CD14-positive monocyte (primary cell): ENCODE measurements around the gene DNAJC1. TPM values are rescaled to one million over a fixed set of nuclear protein-coding genes. Genes with fewer than 3 reads are reported as not detected.

Source experiments
- DNase-seq, 3 donors: peaks; one replicate each; pipeline ENCODE4 v3.0.0-alpha.2; 2011 to 2022
- H2AFZ ChIP-seq: 2 replicates; pipeline ENCODE4 v1.6.0; 2012; ENCODE audit warnings: mild to moderate bottlenecking, low read depth, low read length, inconsistent platforms; ENCODE audit not compliant: insufficient read depth, poor library complexity, severe bottlenecking
- H3K27ac ChIP-seq, 2 donors: 1 replicate in 1 of 2; 2 replicates in 1 of 2; pipeline ENCODE4 v1.5.1; 2012 to 2013; ENCODE audit warnings: low read length in 2 of 2, control low read depth in 1 of 2, inconsistent platforms in 1 of 2, low read depth in 1 of 2, mild to moderate bottlenecking in 1 of 2
- H3K27me3 ChIP-seq, 2 donors: one replicate each; pipeline versions ENCODE4 v1.6.0 to v1.6.1; 2011 to 2013; ENCODE audit warnings: low read length in 2 of 2; ENCODE audit not compliant: control insufficient read depth in 2 of 2, insufficient read depth in 2 of 2
- H3K36me3 ChIP-seq, 2 donors: replicated peaks in 1 of 2; 1 replicate in 1 of 2; 2 replicates in 1 of 2; pipeline versions ENCODE4 v1.5.1 to v1.6.1; 2012 to 2013; ENCODE audit warnings: low read length in 2 of 2, control low read depth in 1 of 2, inconsistent platforms in 1 of 2, mild to moderate bottlenecking in 1 of 2; ENCODE audit not compliant: insufficient read depth in 2 of 2, control insufficient read depth in 1 of 2
- H3K4me1 ChIP-seq, 2 donors: 1 replicate in 1 of 2; 2 replicates in 1 of 2; pipeline versions ENCODE4 v1.5.1 to v1.6.1; 2012 to 2013; ENCODE audit warnings: low read length in 2 of 2, control low read depth in 1 of 2, inconsistent platforms in 1 of 2, mild to moderate bottlenecking in 1 of 2, moderate library complexity in 1 of 2; ENCODE audit not compliant: insufficient read depth in 2 of 2, control insufficient read depth in 1 of 2
- H3K4me2 ChIP-seq: replicated peaks from 2 replicates; pipeline ENCODE3; 2012; ENCODE audit warnings: low read length, moderate library complexity, mild to moderate bottlenecking; ENCODE audit not compliant: poor library complexity, severe bottlenecking; ENCODE audit errors: extremely low read depth
- H3K4me3 ChIP-seq, 3 experiments: fragments of 200-600 bp in 1 of 3; sonication (generic) in 1 of 3; replicated peaks in 1 of 3; 1 replicate in 2 of 3; 2 replicates in 1 of 3; pipeline ENCODE4 v1.5.1; 2011 to 2013; ENCODE audit warnings: low read length in 3 of 3, mild to moderate bottlenecking in 3 of 3, control low read depth in 2 of 3, low read depth in 2 of 3, inconsistent platforms in 1 of 3, moderate library complexity in 1 of 3
- H3K79me2 ChIP-seq: 2 replicates; pipeline ENCODE4 v1.6.0; 2012; ENCODE audit warnings: mild to moderate bottlenecking, control low read depth, inconsistent platforms, low read length, moderate library complexity; ENCODE audit not compliant: insufficient read depth
- H3K9ac ChIP-seq: 2 replicates; pipeline ENCODE4 v1.6.0; 2017; ENCODE audit warnings: low read length, mild to moderate bottlenecking; ENCODE audit not compliant: insufficient read depth, poor library complexity, severe bottlenecking
- H3K9me3 ChIP-seq, 2 donors: replicated peaks in 1 of 2; 1 replicate in 1 of 2; 2 replicates in 1 of 2; pipeline versions ENCODE4 v1.5.1 to v1.6.1; 2012 to 2013; ENCODE audit warnings: low read length in 2 of 2, control low read depth in 1 of 2; ENCODE audit not compliant: control insufficient read depth in 1 of 2, insufficient read depth in 1 of 2
- H4K20me1 ChIP-seq: 2 replicates; pipeline ENCODE4 v1.6.0; 2012; ENCODE audit warnings: mild to moderate bottlenecking, low read length, control low read depth, moderate library complexity; ENCODE audit not compliant: insufficient read depth
- H3K27ac Mint-ChIP-seq, 7 donors: one replicate each; pipeline ENCODE4 v1.8.0; 2020; ENCODE audit warnings: mild to moderate bottlenecking in 7 of 7, mixed read lengths in 7 of 7, moderate library complexity in 6 of 7, inconsistent platforms in 2 of 7
- H3K27me3 Mint-ChIP-seq, 3 donors: one replicate each; pipeline ENCODE4 v1.8.0; 2021 to 2022; ENCODE audit warnings: low read depth in 3 of 3, mild to moderate bottlenecking in 3 of 3, mixed read lengths in 3 of 3, moderate library complexity in 3 of 3, inconsistent platforms in 1 of 3
- H3K36me3 Mint-ChIP-seq, 2 donors: one replicate each; pipeline ENCODE4 v1.8.0; 2020; ENCODE audit warnings: mixed read lengths in 2 of 2, inconsistent platforms in 1 of 2, mild to moderate bottlenecking in 1 of 2
- H3K4me1 Mint-ChIP-seq: one replicate; pipeline ENCODE4 v1.8.0; 2020; ENCODE audit warnings: mild to moderate bottlenecking, mixed read lengths
- H3K4me3 Mint-ChIP-seq, 2 donors: one replicate each; pipeline ENCODE4 v1.8.0; 2020; ENCODE audit warnings: mild to moderate bottlenecking in 2 of 2, mixed read lengths in 2 of 2, moderate library complexity in 1 of 2
- H3K9me3 Mint-ChIP-seq, 7 donors: one replicate each; pipeline ENCODE4 v1.8.0; 2020 to 2022; ENCODE audit warnings: mixed read lengths in 7 of 7, mild to moderate bottlenecking in 6 of 7, moderate library complexity in 6 of 7, inconsistent platforms in 2 of 7
- WGBS: methylation state at CpG from one replicate; pipeline ENCODE4 v1.1.5; 2013; ENCODE audit warnings: missing lambda C conversion rate; ENCODE audit not compliant: insufficient coverage; 5-methylcytosine and 5-hydroxymethylcytosine counted together
- intact Hi-C, 2 donors: fragments of 100-400 bp; cut with micrococcal nuclease; formaldehyde crosslinking; loops; one replicate each; pipeline versions ENCODE4 v1.15.0 to v1.15.1; 2023
- polyA plus RNA-seq, 3 donors: library from polyadenylated mRNA; depleted of rRNA in 1 of 3; unstranded in 2 of 3; stranded (reverse) in 1 of 3; fragments of 300-500 nt in 2 of 3; fragments of >200 nt in 1 of 3; fragmentation: Illumina TruSeq in 2 of 3; gene quantifications; 1 replicate in 2 of 3; 2 replicates in 1 of 3; pipeline ENCODE4 v1.2.3, GENCODE V29; 2012 to 2021
- TF ChIP-seq, protein P1 (sequence below): fragments of 200-600 bp; IDR thresholded peaks from one replicate; pipeline ENCODE4 v1.8.0; 2022; ENCODE audit warnings: antibody characterized with exemption, mild to moderate bottlenecking

Gene DNAJC1
- polyA plus RNA-seq, 3 donors = 11.4 to 12.9 (median 12.5) TPM

DNA sequence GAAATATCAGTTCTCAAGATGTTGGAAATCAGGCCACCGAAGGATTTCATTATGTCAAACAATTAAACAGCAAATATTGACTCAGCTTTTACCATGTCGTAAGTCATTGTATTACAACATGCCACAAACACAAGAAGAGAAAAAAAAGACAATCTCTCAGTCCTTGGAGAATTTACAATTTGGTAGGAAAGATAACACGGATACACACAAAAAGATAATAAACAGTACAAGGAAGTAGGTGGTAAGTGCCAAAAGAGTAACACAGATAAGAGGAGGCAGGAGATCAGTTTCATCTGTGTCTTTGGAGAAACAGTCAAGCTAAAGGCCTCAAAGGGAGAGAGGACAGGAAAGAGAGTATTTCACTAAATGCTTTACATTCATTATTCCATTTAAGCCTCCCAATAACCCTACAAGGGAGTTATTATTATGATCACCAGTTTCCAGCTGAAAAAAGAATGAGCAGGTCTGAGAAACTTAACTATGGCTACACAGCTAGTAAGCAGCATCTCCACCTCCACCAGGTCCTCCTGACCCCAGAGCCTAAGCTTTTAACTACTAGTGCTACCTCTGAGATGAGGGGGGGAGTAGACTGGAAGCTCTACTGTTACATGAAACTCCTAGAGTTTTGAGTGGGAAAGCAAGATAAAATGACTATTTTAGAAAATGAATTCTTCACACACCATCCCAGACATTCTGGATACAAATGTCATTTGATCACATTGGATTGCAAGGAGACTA is 13.9 kb upstream of the DNAJC1 start:
- intact Hi-C loops = no loop called here
- Histone ChIP-seq H3K36me3 (no peaks in the 10 kb centered on the region), H3K79me2 (no peaks in the 10 kb centered on the region), H3K9ac (no peak overlapping the region), H4K20me1 (no peaks in the 10 kb centered on the region), H2AFZ (no peak overlapping the region), H3K4me2 (no peak overlapping the region), H3K9me3 (no peaks in the 10 kb centered on the region), H3K27ac (no peak overlapping the region), H3K4me3 (no peak overlapping the region), H3K4me1 (peaks cover 24% of the 10 kb centered on the region in 2 donors), H3K27me3 (no peaks in the 10 kb centered on the region)
- Mint-ChIP-seq H3K27me3 (peaks cover 0 to 2% (median 0%) of the 10 kb centered on the region in 3 donors), H3K36me3 (no peaks in the 10 kb centered on the region), H3K27ac (no peak overlapping the region), H3K4me3 (no peak overlapping the region), H3K4me1 (peaks cover 36% of the 10 kb centered on the region), H3K9me3 (peaks cover 0 to 3% (median 0%) of the 10 kb centered on the region in 7 donors)
- DNase-seq = no peak
- no CpG with 5 or more reads among the region's 3 CpGs for WGBS
- TF ChIP-seq, protein P1, sequence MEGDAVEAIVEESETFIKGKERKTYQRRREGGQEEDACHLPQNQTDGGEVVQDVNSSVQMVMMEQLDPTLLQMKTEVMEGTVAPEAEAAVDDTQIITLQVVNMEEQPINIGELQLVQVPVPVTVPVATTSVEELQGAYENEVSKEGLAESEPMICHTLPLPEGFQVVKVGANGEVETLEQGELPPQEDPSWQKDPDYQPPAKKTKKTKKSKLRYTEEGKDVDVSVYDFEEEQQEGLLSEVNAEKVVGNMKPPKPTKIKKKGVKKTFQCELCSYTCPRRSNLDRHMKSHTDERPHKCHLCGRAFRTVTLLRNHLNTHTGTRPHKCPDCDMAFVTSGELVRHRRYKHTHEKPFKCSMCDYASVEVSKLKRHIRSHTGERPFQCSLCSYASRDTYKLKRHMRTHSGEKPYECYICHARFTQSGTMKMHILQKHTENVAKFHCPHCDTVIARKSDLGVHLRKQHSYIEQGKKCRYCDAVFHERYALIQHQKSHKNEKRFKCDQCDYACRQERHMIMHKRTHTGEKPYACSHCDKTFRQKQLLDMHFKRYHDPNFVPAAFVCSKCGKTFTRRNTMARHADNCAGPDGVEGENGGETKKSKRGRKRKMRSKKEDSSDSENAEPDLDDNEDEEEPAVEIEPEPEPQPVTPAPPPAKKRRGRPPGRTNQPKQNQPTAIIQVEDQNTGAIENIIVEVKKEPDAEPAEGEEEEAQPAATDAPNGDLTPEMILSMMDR = no peak

- Histone ChIP-seq H3K27me3 (no peaks in the 10 kb centered on the region), H4K20me1 (no peaks in the 10 kb centered on the region), H3K4me1 (peaks cover 21 to 24% of the 10 kb centered on the region in 2 donors), H3K79me2 (no peaks in the 10 kb centered on the region), H3K36me3 (no peaks in the 10 kb centered on the region), H3K27ac (no peak overlapping the region), H3K9ac (no peak overlapping the region), H3K4me3 (no peak overlapping the region), H3K9me3 (no peaks in the 10 kb centered on the region), H2AFZ (no peak overlapping the region), H3K4me2 (no peak overlapping the region)
- Mint-ChIP-seq H3K27ac (peak overlapping the region in 2 of 7 donors; percentile 18 to 23), H3K9me3 (peaks cover 0 to 3% (median 0%) of the 10 kb centered on the region in 7 donors), H3K4me1 (peaks cover 30% of the 10 kb centered on the region), H3K27me3 (peaks cover 0 to 4% (median 0%) of the 10 kb centered on the region in 3 donors), H3K36me3 (no peaks in the 10 kb centered on the region), H3K4me3 (peak overlapping the region in 1 of 2 donors; percentile 29)
- intact Hi-C loops = no loop called here
- 0% methylated on average over 1 of the region's 5 CpGs for WGBS
- DNase-seq = no peak
- TF ChIP-seq, protein P1 = no peak
Observed at GRCh38 chr10:22016046-22016705, 12.6 kb upstream of the DNAJC1 start.
